Type B pancreatic cell (in vitro differentiated cells): ENCODE measurements around the gene C5. TPM values are rescaled to one million over a fixed set of nuclear protein-coding genes. Genes with fewer than 3 reads are reported as not detected.

Experiments used
- DNase-seq: peaks from one replicate; pipeline ENCODE4 v3.0.0; 2021; ENCODE audit warnings: mixed read lengths; ENCODE audit not compliant: unreplicated experiment; ENCODE audit errors: extremely low spot score
- H3K27ac Mint-ChIP-seq: 2 replicates; pipeline ENCODE4 v1.8.0; 2021; ENCODE audit warnings: mild to moderate bottlenecking, mixed read lengths
- H3K27me3 Mint-ChIP-seq: 2 replicates; pipeline ENCODE4 v1.8.0; 2021; ENCODE audit warnings: mixed read lengths
- H3K36me3 Mint-ChIP-seq: 2 replicates; pipeline ENCODE4 v1.8.0; 2021; ENCODE audit warnings: mixed read lengths
- H3K4me1 Mint-ChIP-seq: one replicate; pipeline ENCODE4 v1.8.0; 2021; ENCODE audit warnings: mixed read lengths; ENCODE audit not compliant: unreplicated experiment
- H3K4me3 Mint-ChIP-seq: 2 replicates; pipeline ENCODE4 v1.8.0; 2021; ENCODE audit warnings: mild to moderate bottlenecking, mixed read lengths
- H3K9me3 Mint-ChIP-seq: 2 replicates; pipeline ENCODE4 v1.8.0; 2021; ENCODE audit warnings: mixed read lengths
- total RNA-seq: library from RNA; stranded (reverse); gene quantifications from 2 replicates; pipeline ENCODE4 v1.2.1, GENCODE V29; 2021; ENCODE audit warnings: low replicate concordance
- TF ChIP-seq, protein P1 (sequence below): fragments of 200-600 bp; sonication (generic); conservative IDR thresholded peaks from 2 replicates; pipeline ENCODE4 v1.5.0; 2021; ENCODE audit warnings: antibody characterized with exemption, mild to moderate bottlenecking

Gene C5
- total RNA-seq, 1 donor from 2014 or later, result 10.0 TPM

GRCh38 chr9:121071370-121071755 lies 21.3 kb upstream of the C5 start:
- Mint-ChIP-seq H3K36me3 (peaks cover 9% of the 10 kb centered on the region), H3K27me3 (peaks cover 14% of the 10 kb centered on the region), H3K4me1 (peaks cover 12% of the 10 kb centered on the region), H3K4me3 (no peak overlapping the region), H3K9me3 (peaks cover 5% of the 10 kb centered on the region), H3K27ac (no peak overlapping the region)
- TF ChIP-seq, protein P1, sequence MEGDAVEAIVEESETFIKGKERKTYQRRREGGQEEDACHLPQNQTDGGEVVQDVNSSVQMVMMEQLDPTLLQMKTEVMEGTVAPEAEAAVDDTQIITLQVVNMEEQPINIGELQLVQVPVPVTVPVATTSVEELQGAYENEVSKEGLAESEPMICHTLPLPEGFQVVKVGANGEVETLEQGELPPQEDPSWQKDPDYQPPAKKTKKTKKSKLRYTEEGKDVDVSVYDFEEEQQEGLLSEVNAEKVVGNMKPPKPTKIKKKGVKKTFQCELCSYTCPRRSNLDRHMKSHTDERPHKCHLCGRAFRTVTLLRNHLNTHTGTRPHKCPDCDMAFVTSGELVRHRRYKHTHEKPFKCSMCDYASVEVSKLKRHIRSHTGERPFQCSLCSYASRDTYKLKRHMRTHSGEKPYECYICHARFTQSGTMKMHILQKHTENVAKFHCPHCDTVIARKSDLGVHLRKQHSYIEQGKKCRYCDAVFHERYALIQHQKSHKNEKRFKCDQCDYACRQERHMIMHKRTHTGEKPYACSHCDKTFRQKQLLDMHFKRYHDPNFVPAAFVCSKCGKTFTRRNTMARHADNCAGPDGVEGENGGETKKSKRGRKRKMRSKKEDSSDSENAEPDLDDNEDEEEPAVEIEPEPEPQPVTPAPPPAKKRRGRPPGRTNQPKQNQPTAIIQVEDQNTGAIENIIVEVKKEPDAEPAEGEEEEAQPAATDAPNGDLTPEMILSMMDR, result no peak
- no peak for DNase-seq

GRCh38 chr9:121069396-121069795 lies 19.3 kb upstream of the C5 start:
- Mint-ChIP-seq H3K27me3 (peaks cover 8% of the 10 kb centered on the region), H3K27ac (no peak overlapping the region), H3K4me1 (peaks cover 8% of the 10 kb centered on the region), H3K4me3 (no peak overlapping the region), H3K36me3 (peaks cover 9% of the 10 kb centered on the region), H3K9me3 (peaks cover 5% of the 10 kb centered on the region)
- TF ChIP-seq, protein P1, result no peak
- DNase-seq, result no peak

DNA sequence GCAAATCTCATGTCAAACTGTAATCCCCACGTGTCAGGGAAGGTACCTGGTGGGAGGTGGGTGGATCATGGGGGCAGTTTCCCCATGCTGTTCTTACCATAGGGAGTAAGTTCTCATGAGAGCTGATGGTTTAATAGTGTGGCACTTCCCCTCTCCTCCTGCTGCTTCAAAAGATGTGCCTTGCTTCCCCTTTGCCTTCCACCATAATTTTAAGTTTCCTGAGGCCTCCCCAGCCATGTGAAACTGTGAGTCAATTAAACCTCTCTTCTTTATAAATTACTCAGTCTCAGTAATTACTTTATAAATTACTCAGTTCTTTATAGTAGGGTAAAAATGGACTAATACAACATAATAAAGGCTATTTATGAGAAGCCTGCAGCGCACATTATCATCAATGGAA lies 17.6 kb upstream of the C5 start:
- Mint-ChIP-seq H3K4me3 (no peak overlapping the region), H3K9me3 (peaks cover 5% of the 10 kb centered on the region), H3K4me1 (no peaks in the 10 kb centered on the region), H3K27ac (no peak overlapping the region), H3K27me3 (peaks cover 3% of the 10 kb centered on the region), H3K36me3 (peaks cover 9% of the 10 kb centered on the region)
- TF ChIP-seq, protein P1, result no peak
- no peak for DNase-seq

DNA sequence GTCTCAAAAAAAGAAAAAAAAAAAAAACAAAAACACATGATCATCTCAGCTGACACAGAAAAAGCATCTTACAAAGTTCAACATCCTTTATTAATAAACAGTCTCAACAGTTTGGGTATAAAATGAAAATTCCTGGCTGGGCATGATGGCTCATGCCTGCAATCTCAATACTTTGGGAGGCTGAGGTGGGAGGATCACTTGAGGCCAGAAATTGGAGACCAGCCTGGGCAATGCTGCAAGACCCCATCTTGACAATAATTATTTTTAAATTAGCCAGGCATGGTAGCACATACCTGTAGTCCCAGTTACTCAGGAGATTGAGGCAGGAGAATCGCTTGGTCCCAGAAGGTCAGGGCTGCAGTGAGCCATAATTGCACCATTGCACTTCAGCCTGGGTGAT lies 16.8 kb upstream of the C5 start:
- Mint-ChIP-seq H3K27me3 (peaks cover 3% of the 10 kb centered on the region), H3K4me3 (no peak overlapping the region), H3K9me3 (peaks cover 5% of the 10 kb centered on the region), H3K27ac (no peak overlapping the region), H3K36me3 (peaks cover 9% of the 10 kb centered on the region), H3K4me1 (peaks cover 6% of the 10 kb centered on the region)
- DNase-seq, result no peak
- TF ChIP-seq, protein P1, result no peak

- Mint-ChIP-seq H3K27ac (no peak overlapping the region), H3K4me1 (peaks cover 7% of the 10 kb centered on the region), H3K36me3 (no peaks in the 10 kb centered on the region), H3K9me3 (no peaks in the 10 kb centered on the region), H3K4me3 (no peak overlapping the region), H3K27me3 (no peaks in the 10 kb centered on the region)
- TF ChIP-seq, protein P1, result peak; percentile 91
- no peak for DNase-seq
These were observed 10.0 kb upstream of the C5 start for GRCh38 chr9:121059998-121060636.
